Measurements from ENCODE around the gene ATG7.

- no peak for TF ChIP-seq CTCF (IDR thresholded peaks at IDR 0.05; ENCODE audit: poor library complexity)
- TF ChIP-seq EZH2 (IDR thresholded peaks at IDR 0.05; ENCODE audit: borderline replicate concordance), result no peak
Observed at GRCh38 chr3:11602239-11602840, 330.1 kb downstream of the ATG7 start.

Data from hepatocyte (in vitro differentiated cells).